Measurements from ENCODE around the gene SERGEF.

Gene SERGEF

GRCh38 chr11:17951685-17952388 lies 61.0 kb downstream of the SERGEF start:
- DNase-seq (ENCODE audit: low spot score): no peak

- DNase-seq (ENCODE audit: low spot score): no peak
Measured at GRCh38 chr11:17950644-17951043, 62.2 kb downstream of the SERGEF start.

GRCh38 chr11:17948296-17948695 lies 64.6 kb downstream of the SERGEF start:
- DNase-seq (ENCODE audit: low spot score): no peak

- DNase-seq (ENCODE audit: low spot score): no peak
Measured at GRCh38 chr11:17939542-17939941, 73.3 kb downstream of the SERGEF start.

- DNase-seq (ENCODE audit: low spot score): no peak
Measured at GRCh38 chr11:17936790-17937189, 76.1 kb downstream of the SERGEF start.

- DNase-seq (ENCODE audit: low spot score): no peak
Measured at GRCh38 chr11:17934194-17934593, 78.7 kb downstream of the SERGEF start.

- no peak for DNase-seq (ENCODE audit: low spot score)
Measured at GRCh38 chr11:17933708-17934107, 79.1 kb downstream of the SERGEF start.

GRCh38 chr11:17932472-17932871 lies 80.4 kb downstream of the SERGEF start:
- no peak for DNase-seq (ENCODE audit: low spot score)

- no peak for DNase-seq (ENCODE audit: low spot score)
Measured at GRCh38 chr11:17931595-17931994, 81.3 kb downstream of the SERGEF start.

GRCh38 chr11:17930544-17931125 lies 82.2 kb downstream of the SERGEF start:
- DNase-seq (ENCODE audit: low spot score): no peak

- no peak for DNase-seq (ENCODE audit: low spot score)
Measured at GRCh38 chr11:17929171-17929570, 83.7 kb downstream of the SERGEF start.

- DNase-seq (ENCODE audit: low spot score): no peak
Measured at GRCh38 chr11:17927681-17928343, 85.0 kb downstream of the SERGEF start.

GRCh38 chr11:17927041-17927440 lies 85.8 kb downstream of the SERGEF start:
- no peak for DNase-seq (ENCODE audit: low spot score)

- DNase-seq (ENCODE audit: low spot score): no peak
Measured at GRCh38 chr11:17924713-17925112, 88.1 kb downstream of the SERGEF start.

GRCh38 chr11:17923217-17923616 lies 89.6 kb downstream of the SERGEF start:
- DNase-seq (ENCODE audit: low spot score): no peak

- DNase-seq (ENCODE audit: low spot score): no peak
Measured at GRCh38 chr11:17922416-17922788, 90.4 kb downstream of the SERGEF start.

- DNase-seq (ENCODE audit: low spot score): no peak
Measured at GRCh38 chr11:17921659-17922415, 91.0 kb downstream of the SERGEF start.

- no peak for DNase-seq (ENCODE audit: low spot score)
Measured at GRCh38 chr11:17918049-17918605, 94.7 kb downstream of the SERGEF start.

- DNase-seq (ENCODE audit: low spot score): no peak
Measured at GRCh38 chr11:17917556-17917955, 95.3 kb downstream of the SERGEF start.

GRCh38 chr11:17915500-17916143 lies 97.2 kb downstream of the SERGEF start:
- DNase-seq (ENCODE audit: low spot score): no peak

GRCh38 chr11:17914957-17915356 lies 97.9 kb downstream of the SERGEF start:
- DNase-seq (ENCODE audit: low spot score): no peak

GRCh38 chr11:17907046-17907445 lies 105.8 kb downstream of the SERGEF start:
- DNase-seq (ENCODE audit: low spot score): no peak
